Ishikawa (cell line): ENCODE results near the gene PPP1R9A.

ENCODE experiments used
- CEBPB ChIP-seq: IDR thresholded peaks from 2 replicates; pipeline ENCODE4 v1.6.1; 2012
- EP300 ChIP-seq: IDR thresholded peaks from 2 replicates; pipeline ENCODE4 v1.6.1; 2012; ENCODE audit warnings: borderline replicate concordance
- RAD21 ChIP-seq: IDR thresholded peaks from 2 replicates; pipeline ENCODE4 v1.6.1; 2012; ENCODE audit warnings: low read depth
- TAF1 ChIP-seq: IDR thresholded peaks from 2 replicates; pipeline ENCODE4 v1.6.1; 2012; ENCODE audit warnings: low read depth, mild to moderate bottlenecking

- no peak for TF ChIP-seq CEBPB
- TF ChIP-seq TAF1 = no peak
- TF ChIP-seq RAD21 = no peak
- no peak for TF ChIP-seq EP300
These were observed 250.0 kb downstream of the PPP1R9A start for GRCh38 chr7:95157381-95157780.
